ENCODE measurements around the gene DNAJA2.
A peak's percentile ranks its signal among the peaks of the same experiment; 100 is the strongest.
"Not testable (repeated sequence)": the region's sequence is repeated elsewhere in the genome, so short reads cannot be mapped to it uniquely, and the experiment has no call there.

The DNAJA2 gene

DNA sequence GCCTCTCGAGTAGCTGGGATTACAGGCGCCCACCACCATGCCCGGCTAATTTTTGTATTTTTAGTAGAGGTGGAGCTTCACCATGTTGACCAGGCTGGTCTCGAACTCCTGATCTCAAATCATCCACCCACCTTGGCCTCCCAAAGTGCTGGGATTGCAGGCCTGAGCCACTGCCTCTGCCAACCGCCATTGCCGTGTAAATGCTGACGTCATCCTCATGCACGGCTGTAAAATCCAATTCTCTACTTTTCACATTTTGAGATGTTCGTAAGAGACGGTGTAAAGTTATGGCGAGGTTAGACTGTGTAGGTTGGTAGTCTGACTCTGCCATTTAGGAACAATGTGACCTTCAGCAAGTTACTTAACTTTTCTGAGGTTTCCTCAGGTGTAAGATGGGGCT is 1.7 kb upstream of the DNAJA2 start:
- no peak for DNase-seq (ENCODE audit: low read depth in 2 of 2)

DNA sequence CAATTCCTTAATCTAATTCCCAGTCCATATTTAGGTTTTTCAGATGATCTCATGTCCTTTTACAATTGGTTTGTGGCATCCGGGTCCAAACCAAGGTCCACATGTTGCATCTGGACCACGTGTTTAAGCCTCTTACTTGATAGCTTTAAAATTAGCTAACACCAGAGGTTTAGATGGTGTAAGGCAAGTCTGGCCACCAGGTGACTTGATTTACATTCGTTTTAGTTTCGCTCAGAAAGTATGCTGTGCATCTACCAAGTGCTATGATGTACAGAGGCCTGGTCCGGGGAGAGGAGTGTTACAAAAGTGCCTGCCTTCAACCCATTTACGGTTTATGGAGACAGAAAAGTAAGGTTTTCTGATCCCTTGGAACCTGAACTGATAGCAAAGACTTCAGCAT is 878 bp upstream of the DNAJA2 start:
- DNase-seq (ENCODE audit: low read depth in 2 of 2): no peak

DNA sequence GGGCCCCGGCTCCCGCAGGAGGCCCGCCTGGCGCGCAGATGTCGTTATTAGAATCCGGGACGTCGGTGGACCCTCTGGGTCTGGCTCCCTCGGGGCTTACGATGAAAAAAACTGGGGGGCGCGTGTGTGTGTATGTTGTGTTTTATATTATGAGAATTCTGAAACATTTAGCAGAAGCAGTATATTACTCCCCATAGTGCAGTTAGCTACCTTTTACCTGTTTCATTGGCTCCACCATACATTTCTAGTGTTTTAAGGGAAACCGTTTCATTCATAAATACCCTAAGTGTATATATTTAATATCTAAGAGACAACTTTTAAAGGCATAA is 486 bp upstream of the DNAJA2 start:
- no peak for DNase-seq (ENCODE audit: low read depth in 2 of 2)

DNA sequence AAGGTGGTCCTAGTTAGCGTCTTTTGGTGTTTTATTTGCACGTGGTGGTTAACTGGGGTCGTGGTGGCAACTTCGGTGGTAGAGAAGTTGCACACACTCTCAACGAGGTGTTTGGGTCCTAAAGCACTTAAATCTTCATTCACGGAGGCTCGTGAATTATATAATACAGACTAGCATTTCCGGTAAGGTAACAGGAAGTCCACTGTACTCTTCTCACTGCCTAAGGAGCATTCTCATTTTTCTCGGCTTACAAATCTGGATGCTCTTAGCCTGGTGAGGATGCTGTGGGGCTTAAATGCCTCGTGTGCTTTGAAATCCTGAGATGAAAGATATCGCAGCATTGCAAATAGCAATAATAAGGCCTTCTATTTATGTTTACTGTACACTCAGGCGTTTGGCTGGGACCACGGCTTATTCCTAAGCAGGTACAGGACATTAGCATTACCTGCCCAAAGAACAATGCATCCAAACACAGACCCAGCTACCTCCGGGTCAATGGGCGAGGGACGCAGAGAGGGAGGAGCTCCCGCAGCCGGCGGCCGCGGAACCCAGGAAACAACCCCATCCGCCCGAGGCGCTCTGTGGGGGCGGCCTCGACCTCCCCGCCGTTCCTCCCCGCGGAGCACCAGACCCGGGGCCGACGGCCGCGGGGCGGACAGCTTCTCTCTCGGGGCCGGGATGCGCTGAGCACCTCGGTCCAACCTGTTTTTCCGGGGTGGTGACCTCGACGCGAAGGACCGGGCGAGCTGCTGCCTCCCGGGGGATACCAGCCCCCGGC is 856 bp downstream of the DNAJA2 start:
- DNase-seq (ENCODE audit: low read depth in 2 of 2): peak in 1 of 2 donors; percentile 6

DNA sequence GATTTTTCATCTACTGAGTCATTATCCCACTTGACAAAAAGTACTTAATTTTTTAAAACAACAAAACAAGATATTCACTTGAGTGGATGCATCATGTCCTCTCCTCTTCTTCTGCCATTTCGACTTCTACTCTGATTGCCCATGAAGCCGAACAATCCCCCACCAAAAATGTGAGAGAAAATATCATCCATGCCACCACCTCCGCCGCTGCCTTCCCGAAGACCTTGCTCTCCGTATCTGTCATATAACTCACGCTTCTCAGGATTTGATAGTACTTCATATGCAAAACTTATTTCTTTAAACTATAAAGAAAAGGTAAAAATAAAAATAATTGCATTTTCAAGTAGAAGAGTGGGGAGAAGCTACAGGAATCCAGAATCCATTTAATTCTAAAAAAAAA is 2.2 kb downstream of the DNAJA2 start:
- no peak for DNase-seq (ENCODE audit: low read depth in 2 of 2)

DNA sequence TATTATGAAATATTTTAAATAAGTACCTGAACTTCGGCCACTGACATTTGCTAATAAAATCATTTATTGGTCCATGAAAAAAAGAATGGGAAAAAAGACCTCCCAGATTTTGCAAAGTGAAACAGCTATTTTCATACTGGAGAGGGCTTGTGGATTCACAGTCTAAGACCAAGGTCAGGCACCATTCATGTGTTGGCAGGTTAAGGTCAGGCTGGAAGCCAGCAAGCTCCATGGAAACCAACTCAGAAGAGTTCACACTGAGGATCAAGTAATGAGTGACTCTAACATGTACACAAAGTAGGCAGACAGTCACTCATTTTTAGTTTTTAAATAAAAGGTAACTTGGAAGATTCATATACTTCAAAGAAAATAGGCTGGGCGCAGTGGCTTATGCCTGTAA is 3.4 kb downstream of the DNAJA2 start:
- DNase-seq (ENCODE audit: low read depth in 2 of 2): no peak

DNA sequence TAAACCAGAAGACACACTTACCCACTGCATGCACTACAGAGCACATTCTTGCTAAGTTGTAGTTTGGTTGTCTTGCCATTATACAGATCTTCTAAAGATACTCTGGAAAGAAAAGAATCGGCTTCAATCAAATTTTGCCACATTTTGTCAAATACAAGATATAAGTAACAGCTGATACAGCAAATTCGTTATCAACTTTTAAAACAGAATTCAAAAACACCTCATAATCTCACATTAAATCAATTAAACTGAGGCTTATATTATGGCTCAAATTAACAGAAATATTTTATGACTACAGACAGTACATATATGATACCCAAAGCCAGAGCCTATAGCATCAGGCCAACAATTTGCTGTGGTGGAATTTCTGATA is 5.4 kb downstream of the DNAJA2 start:
- DNase-seq (ENCODE audit: low read depth in 2 of 2): no peak

DNA sequence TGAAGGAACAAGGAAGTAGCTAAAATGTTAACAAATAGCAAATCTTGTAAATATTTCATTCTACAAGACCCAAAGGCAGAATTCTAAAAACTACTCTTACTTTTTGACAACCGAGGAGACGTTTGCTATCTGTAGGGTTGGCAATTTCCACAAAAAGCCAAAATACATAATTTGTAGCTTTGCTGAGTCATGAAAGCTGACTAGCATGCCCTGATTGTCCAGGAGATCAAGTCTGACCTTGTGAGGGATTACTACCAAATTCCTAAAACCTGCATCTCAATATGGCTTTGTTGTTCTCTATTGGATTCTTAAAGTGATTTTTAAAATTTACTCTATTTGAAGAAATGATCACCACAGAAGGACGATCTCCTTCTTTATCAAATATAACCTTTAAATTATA is 10.8 kb downstream of the DNAJA2 start:
- DNase-seq (ENCODE audit: low read depth in 2 of 2): no peak

DNA sequence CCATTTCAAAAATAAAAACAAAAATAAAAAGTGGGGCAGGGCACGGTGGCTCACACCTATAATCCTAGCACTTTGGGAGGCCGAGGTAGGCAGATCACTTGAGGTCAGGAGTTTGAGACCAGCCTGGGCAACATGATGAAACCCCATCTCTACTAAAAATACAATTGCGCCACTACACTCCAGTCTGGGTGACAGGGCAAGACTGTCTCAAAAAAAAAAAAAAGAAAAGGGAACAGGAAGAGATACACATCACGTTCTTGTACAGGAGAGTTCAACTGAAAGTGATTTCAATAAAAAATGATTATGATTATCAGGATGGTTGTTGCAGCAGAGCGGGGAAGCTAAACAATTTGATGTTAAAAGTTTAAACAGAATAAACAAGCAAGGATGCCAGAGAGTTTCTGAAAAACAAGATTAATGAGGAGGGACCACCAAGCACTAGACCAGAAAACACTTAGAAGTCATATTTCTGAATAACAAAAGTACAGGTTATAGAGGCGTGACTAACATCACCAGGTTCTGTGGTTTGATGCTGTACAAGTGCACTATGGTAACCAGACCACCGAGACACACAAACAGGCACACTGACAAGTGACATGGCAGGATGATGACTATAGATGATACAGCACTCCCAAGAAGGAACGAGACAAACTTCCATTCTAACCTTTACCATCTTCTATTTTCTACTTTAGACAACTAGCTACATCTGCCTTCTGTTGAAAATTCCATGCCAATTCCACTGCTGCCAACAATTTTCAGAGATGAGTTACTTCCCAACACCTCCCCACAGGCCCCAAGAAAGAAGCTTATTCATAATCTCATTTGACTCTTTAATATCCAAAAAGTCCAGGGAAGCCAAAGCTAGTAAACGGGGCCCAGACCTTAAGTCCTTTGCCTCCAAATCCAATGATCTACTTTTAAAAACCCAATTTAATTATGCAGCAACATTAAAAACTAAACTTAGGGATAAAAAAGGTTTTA is 11.8 kb downstream of the DNAJA2 start:
- no peak for DNase-seq (ENCODE audit: low read depth in 2 of 2)

DNA sequence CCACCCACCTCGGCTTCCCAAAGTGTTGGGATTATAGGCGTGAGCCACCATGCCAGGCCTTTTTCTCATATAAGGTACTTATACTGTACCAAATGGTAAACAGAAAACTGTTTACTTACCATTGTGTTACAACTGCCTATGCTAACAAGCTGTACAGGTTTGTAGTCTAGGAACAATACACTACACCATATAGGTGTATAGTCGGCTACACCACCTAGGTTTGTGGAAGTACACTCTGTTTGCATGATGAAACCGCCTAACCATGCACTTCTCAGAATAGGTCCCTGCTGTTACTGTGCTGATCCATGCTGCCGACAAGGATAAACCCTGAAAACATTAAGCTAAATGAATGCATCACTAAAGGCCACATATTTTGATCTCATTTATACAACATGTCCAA is 18.9 kb downstream of the DNAJA2 start:
- DNase-seq (ENCODE audit: low read depth in 2 of 2): no peak

DNA sequence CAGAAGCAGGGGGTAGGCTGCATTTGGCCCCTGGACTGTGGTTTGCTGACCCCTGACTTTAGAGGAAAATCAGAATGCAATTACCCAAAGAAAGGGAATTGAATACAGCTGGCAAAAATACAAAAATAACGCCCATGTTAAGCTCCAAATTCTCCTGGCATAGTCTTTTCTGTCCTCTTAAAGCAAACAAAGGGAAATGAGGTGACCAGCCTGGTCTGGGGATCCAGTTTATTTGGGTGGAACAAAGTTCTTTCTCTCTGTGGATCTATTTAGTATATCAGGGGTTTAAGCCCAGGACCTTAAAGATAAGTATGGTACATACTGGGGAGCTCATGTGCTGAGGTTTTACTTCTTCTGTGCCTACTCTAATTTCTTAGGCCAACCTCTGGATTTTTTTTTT is 23.5 kb downstream of the DNAJA2 start:
- no peak for DNase-seq (ENCODE audit: low read depth in 2 of 2)

DNA sequence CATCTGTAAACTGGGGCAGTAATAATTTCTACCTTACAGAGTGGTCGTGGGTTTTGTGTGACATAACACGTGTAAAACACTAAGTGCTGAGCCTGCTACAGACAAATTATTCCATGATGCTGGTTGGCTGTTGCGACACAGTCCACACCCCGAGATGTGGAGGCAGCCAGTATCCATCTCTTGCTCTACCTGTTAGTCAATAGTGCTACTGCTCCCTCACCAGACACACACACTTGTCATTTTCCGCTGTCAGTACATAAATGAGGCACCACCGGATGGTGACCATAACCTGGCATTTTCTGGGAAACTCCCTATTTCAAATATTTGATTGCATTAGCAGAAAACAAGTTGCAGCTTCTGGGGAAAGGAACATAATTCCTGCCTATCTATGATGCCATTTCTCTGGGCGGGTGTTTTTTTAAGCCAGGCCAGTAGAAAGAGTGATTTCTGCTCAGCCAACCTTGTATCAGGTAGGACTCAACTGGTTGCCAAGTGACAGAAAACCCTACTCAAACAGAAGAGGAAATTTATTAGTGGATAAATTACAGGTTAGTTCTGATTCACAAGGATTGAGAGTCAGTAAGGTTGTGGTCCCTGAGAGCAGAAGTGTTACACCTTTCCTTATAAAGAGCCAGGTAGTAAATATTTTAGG is 24.1 kb downstream of the DNAJA2 start:
- no peak for DNase-seq (ENCODE audit: low read depth in 2 of 2)

DNA sequence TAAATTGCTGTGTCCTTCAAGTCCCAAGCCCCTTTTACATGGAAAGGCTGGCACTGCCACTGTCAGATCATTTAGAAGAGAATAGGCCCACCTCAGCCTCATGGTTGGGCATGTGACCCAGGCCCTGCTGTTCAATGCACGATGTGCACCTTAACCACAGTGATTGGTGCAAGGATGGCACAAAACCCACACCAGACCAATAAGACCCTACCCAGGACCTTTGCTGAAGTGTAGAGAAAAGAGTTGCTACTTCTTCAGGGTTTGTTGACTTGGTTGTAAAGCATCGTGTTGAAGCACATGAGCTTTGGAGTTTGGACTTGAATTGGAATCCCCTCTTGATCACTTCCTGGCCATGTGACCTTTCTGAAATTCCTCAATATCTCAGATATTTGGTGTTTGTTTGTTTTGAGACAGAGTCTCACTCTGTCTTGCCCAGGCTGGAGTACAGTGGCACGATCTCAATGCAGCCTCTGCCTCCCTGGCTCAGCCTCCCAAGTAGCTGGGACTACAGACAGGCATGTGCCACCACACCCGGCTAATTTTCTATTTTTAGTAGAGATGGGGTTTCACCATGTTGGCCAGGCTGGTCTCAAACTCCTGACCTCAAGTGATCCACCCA is 24.8 kb downstream of the DNAJA2 start:
- no peak for DNase-seq (ENCODE audit: low read depth in 2 of 2)

DNA sequence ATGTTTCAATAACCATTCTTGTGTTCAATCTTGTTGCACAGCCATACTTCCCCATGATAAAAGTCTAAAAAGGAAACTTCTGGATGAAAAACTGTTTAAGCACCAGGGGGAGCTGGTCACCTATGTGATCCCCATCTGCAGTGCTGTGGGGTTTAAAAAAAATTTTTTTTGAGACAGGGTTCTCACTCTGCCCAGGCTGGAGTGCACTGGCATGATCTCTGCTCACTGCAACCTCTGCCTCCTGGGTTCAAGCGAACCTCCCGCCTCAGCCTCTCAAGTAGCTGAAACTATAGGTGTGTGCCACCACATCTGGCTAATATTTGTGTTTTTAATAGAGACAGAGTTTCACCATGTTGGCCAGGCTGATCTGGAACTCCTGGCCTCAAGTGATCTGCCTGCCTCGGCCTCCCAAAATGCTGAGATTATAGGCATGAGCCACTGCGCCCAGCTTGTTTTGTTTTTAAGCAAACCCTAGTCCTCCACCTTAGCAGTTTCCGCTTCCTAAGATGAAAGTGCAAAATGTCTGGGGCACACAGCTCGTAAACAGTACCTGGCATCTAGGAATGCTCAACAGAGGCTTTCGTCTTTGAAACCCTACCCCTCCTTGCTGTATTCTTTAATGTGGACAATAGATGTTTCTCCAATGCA is 25.4 kb downstream of the DNAJA2 start:
- no peak for DNase-seq (ENCODE audit: low read depth in 2 of 2)

DNA sequence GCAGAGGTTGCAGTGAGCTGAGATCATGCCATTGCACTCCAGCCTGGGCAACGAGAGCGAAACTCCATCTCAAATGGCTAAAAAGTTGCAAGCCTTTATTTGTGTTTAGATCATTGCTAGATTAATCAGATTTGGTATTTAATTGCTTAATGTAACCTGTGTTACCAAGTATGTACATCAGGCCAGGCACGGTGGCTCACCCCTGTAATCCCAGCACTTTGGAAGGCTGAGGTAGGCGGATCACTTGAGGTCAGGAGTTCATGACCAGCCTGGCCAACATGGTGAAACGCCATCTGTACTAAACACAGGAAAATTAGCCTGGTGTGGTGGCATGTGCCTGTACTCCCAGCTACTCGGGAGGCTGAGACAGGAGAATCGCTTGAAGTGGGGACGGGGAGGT is 28.8 kb downstream of the DNAJA2 start:
- DNase-seq (ENCODE audit: low read depth in 2 of 2): not testable (repeated sequence)

DNA sequence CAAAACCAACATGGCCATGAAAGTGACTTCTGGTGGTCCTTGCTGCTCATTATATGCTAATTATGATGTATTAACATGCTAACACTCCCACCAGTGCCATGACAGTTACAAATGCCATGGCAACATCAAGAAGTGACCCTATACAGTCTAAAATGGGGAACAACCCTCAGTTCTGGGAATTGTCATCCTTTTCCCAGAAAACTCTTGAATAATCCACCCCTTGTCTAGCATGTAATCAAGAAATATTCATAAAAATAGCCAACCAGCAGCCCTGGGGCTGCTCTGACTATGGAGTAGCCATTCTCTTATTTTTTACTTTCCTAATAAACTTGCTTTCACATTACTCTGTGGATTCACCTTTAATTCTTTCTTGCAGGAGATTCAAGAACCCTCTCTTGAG is 35.9 kb downstream of the DNAJA2 start:
- DNase-seq (ENCODE audit: low read depth in 2 of 2): no peak

DNA sequence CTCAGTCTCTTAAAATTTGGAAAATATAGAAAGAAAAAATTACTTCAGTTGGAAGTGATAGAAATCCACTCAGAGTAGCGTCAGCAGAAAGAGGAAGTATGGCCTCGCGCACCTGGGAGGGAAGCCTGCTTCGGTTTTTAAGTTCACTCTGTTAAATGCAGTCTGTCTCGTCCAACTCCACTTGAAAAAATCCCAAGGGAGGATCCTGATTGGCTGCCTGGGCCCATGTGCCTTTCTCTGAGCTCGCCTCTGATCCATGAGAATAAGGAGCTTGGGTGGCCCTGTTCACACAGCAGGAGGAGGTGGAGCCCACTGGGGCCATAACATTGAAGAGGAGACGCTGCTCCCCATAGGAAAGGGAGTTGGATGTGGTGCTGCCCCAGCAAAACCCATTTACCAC is 40.7 kb downstream of the DNAJA2 start:
- no peak for DNase-seq (ENCODE audit: low read depth in 2 of 2)

DNA sequence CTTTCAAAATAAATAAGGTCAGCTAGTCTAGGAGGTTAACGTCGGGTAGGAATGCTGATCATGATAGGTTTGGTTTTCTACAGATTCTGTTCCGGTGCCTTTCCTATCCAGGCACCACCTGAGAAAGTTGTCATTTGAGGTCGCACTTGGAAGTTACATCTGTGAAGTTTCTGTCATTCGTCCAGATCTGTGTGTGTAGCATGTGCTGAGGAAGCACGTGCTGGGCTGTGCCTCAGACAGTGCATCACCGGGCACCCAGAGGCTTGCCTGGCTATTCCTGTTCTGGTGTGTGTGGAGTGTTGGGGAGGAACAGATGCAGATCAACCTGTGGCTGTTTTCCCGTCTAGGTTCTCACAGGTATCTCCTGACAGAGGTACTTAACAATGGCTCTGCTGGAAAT is 42.6 kb downstream of the DNAJA2 start:
- no peak for DNase-seq (ENCODE audit: low read depth in 2 of 2)

DNA sequence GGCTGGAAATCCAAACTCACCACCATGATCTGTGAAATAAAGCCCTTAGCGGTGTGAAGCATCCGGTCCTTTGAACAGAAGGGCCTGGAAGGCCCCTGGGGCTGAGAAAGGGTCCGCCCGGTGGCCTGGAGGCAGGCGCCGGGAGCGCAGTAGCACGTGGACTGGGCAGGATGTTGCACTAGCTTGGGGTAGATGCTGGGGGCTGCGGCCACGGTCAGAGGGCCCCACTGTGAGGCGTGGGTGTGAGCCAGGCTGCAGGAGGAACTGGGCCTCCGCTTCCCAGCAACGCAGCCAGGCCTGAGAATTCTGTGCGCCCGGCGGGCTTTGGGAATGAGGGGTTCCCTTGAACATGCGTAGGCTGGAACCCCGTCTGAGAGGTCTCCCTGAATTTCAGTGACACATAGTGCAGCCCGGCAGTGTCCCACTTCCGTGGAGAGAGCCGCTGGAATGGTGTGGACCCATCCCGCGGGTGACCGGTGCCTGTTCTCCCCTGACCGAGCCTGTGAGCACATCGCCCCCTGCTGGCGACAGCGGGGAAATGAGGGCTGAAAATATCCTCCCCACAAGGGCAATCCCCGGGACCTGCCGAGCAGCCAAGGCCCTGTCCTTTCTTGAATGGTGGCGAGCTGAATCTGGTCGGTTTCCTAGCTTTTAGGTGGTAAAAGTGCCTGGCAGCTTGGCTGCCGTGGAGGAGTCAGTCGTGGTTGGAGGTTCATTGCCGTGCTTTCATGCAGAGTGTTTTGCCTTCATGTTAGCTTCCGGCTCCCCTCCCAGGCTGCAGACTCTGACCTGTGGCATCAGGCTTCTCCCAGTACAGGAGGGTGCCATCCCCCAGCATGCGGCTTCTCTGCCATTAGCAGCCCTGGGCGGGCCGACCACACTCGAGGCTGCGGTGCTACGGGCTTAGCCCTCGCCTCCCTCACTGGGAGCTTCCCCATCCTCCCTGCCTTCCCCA is 43.8 kb downstream of the DNAJA2 start:
- DNase-seq (ENCODE audit: low read depth in 2 of 2): peak; percentile 13 to 19

DNA sequence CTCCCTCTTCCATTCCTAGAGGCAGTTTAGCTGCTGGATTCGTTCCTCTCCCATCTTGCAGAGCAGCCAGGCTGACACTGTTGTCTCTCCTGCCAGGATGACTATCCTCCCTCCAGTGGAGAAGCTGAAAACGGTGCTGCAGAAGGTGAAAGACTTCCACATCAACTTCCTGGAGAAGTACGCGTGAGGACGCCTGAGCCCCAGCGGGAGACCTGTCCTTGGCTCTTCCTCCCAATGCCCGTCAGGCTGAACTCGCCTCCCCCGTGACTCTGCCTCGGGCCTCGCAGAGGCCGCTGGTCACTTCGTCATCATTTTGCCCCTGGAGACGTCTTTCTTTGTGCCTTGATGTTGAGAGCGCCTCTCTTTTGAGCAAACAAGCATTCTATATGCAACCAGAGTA is 44.7 kb downstream of the DNAJA2 start:
- no peak for DNase-seq (ENCODE audit: low read depth in 2 of 2)

DNA sequence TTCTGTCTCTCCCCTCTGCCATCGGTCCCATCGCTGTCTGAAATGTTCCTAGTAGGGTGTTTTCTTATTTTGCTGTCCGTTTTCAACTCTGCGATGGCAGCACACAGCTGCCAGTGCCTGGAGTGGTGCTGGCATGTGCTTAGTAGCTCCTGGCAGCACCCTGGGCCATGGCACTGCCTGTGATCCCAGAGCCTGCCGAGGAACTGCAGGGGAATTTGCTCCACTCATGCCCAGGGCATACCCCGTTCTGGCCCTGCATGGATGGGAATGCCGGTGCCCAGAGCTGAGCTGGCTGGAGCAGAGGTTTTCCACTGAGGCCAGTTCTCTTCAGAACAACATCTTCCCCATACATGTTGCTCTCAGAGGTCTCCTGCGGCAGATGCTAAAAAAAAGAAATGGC is 46.2 kb downstream of the DNAJA2 start:
- DNase-seq (ENCODE audit: low read depth in 2 of 2): no peak
